HepG2 (cell line): ENCODE results near the gene SNX24.

Source experiments
- BRCA1 ChIP-seq: sonication (generic); formaldehyde crosslinking; IDR thresholded peaks from 2 replicates; pipeline ENCODE4 v1.4.0; 2020; ENCODE audit warnings: missing genetic modification reagents
- ELF4 ChIP-seq: sonication (generic); formaldehyde crosslinking; IDR thresholded peaks from 2 replicates; pipeline ENCODE4 v1.5.0; 2020; ENCODE audit warnings: missing genetic modification reagents, mild to moderate bottlenecking, moderate library complexity, borderline replicate concordance
- GZF1 ChIP-seq: sonication (generic); formaldehyde crosslinking; IDR thresholded peaks from 2 replicates; pipeline ENCODE4 v1.5.1; 2020; ENCODE audit warnings: mild to moderate bottlenecking, missing genetic modification reagents
- ZMYM4 ChIP-seq: sonication (generic); formaldehyde crosslinking; IDR thresholded peaks from 2 replicates; pipeline ENCODE4 v1.8.1; 2023; ENCODE audit warnings: mild to moderate bottlenecking, missing genetic modification reagents
- TF ChIP-seq, protein P1 (sequence below), 2 experiments: sonication (generic) in 1 of 2; formaldehyde crosslinking in 1 of 2; IDR thresholded peaks; 2 replicates each; pipeline versions ENCODE4 v1.4.0 to v1.6.1; 2018 to 2020; ENCODE audit warnings: missing genetic modification reagents in 2 of 2, borderline replicate concordance in 1 of 2, low read depth in 1 of 2, mild to moderate bottlenecking in 1 of 2, missing biosample characterization in 1 of 2
- TF ChIP-seq, protein P2 (sequence below): sonication (generic); formaldehyde crosslinking; IDR thresholded peaks from 2 replicates; pipeline ENCODE4 v1.4.0; 2020; ENCODE audit warnings: missing genetic modification reagents, mild to moderate bottlenecking, borderline replicate concordance
- TF ChIP-seq, protein P3 (sequence below): sonication (generic); formaldehyde crosslinking; IDR thresholded peaks from 2 replicates; pipeline ENCODE4 v1.4.0; 2020; ENCODE audit warnings: mild to moderate bottlenecking, low read depth, missing genetic modification reagents

DNA sequence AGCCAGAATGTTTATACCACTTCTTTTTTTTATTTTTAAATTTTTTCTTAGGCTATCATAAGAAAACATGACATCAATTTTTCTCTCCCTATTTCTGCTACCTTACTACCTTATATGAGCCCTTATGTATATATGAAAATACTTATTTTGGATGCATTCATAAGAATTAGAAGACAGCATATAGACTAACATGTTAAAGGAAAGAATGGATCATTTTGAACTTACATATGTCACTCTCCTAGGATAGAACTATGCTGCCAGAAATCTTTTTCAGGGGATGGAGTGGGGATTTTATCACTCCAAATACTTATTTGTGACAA lies 51.8 kb downstream of the SNX24 start:
- TF ChIP-seq ELF4 (CRISPR knock-in tag) = no peak
- TF ChIP-seq ZMYM4 = no peak
- TF ChIP-seq, protein P1, sequence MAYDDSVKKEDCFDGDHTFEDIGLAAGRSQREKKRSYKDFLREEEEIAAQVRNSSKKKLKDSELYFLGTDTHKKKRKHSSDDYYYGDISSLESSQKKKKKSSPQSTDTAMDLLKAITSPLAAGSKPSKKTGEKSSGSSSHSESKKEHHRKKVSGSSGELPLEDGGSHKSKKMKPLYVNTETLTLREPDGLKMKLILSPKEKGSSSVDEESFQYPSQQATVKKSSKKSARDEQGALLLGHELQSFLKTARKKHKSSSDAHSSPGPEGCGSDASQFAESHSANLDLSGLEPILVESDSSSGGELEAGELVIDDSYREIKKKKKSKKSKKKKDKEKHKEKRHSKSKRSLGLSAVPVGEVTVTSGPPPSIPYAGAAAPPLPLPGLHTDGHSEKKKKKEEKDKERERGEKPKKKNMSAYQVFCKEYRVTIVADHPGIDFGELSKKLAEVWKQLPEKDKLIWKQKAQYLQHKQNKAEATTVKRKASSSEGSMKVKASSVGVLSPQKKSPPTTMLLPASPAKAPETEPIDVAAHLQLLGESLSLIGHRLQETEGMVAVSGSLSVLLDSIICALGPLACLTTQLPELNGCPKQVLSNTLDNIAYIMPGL (CRISPR knock-in tag; IDR thresholded peaks at IDR 0.05; ENCODE audit: borderline replicate concordance in 1 of 2, low read depth in 1 of 2) = no peak
- TF ChIP-seq BRCA1 (CRISPR knock-in tag) = no peak
- TF ChIP-seq GZF1 (CRISPR knock-in tag) = no peak
- TF ChIP-seq, protein P2, sequence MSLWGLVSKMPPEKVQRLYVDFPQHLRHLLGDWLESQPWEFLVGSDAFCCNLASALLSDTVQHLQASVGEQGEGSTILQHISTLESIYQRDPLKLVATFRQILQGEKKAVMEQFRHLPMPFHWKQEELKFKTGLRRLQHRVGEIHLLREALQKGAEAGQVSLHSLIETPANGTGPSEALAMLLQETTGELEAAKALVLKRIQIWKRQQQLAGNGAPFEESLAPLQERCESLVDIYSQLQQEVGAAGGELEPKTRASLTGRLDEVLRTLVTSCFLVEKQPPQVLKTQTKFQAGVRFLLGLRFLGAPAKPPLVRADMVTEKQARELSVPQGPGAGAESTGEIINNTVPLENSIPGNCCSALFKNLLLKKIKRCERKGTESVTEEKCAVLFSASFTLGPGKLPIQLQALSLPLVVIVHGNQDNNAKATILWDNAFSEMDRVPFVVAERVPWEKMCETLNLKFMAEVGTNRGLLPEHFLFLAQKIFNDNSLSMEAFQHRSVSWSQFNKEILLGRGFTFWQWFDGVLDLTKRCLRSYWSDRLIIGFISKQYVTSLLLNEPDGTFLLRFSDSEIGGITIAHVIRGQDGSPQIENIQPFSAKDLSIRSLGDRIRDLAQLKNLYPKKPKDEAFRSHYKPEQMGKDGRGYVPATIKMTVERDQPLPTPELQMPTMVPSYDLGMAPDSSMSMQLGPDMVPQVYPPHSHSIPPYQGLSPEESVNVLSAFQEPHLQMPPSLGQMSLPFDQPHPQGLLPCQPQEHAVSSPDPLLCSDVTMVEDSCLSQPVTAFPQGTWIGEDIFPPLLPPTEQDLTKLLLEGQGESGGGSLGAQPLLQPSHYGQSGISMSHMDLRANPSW (CRISPR knock-in tag) = no peak
- TF ChIP-seq, protein P3, sequence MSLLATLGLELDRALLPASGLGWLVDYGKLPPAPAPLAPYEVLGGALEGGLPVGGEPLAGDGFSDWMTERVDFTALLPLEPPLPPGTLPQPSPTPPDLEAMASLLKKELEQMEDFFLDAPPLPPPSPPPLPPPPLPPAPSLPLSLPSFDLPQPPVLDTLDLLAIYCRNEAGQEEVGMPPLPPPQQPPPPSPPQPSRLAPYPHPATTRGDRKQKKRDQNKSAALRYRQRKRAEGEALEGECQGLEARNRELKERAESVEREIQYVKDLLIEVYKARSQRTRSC (CRISPR knock-in tag) = no peak
